ENCODE results near the gene HOXA4. TPM values are rescaled to one million over a fixed set of nuclear protein-coding genes. Genes with fewer than 3 reads are reported as not detected.

Gene HOXA4
- total RNA-seq, 1 donor from 2014 or later = 0.31 TPM

DNA sequence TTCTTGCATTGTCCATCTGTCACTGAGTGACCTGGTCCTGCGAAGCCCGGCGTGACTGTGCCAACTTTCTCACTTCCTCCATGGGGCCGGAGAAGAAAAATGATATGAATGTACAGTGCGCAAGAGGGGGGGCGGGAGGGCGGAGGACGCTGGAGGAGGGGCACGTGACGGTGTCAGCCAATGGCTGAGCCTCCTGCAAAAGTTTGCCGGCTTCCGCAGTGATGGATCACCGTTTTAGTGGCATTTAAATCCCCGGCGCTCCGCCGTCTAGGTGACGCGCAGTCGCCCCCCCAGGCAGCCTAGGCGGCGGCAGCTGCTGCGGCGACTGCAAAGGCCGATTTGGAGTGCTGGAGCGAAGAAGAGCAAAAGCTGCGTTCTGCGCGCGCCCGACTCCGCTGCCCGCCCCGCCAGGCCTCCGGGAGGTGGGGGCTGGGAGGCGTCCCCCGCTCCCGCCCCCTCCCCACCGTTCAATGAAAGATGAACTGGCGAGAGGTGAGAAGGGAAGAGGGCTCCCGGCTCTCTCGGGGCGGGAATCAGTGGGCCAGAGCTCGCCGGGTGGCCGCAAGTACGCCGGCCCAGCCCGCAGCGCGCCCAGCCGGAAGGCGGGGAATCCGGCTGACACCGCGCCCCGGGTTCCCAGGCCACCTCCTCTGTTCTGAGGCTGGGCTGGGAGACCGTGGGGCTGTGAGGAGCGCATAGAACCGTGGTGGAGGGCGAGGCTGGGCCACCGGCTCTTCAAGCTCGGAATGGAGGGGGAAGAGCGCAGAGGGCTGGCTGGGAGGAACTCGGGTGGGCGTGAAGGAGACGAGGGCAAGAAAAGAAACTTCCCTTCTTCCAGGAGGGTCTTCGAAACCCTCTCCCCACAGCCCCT, 34.4 kb downstream of the HOXA4 start, which contains the start of gene HOXA1:
HOXA1 (minus strand) TSS at position 104 of the 871 bp plus-strand sequence; CDS start at position 16, 88 bp downstream.
- Mint-ChIP-seq H3K36me3 (ENCODE audit: low read depth, unreplicated experiment) (peaks cover 12% of the 10 kb centered on the region), H3K27ac (ENCODE audit: unreplicated experiment) (no peak within 1 kb of the TSS), H3K4me3 (ENCODE audit: unreplicated experiment) (peak within 1 kb of the TSS; percentile 91), H3K27me3 (ENCODE audit: unreplicated experiment) (peaks cover 47% of the 10 kb centered on the region), H3K9me3 (ENCODE audit: unreplicated experiment) (no peaks in the 10 kb centered on the region), H3K4me1 (ENCODE audit: unreplicated experiment) (peaks cover 62% of the 10 kb centered on the region)
- DNase-seq (ENCODE audit: low spot score) = peak; percentile 66
- TF ChIP-seq, protein P1, sequence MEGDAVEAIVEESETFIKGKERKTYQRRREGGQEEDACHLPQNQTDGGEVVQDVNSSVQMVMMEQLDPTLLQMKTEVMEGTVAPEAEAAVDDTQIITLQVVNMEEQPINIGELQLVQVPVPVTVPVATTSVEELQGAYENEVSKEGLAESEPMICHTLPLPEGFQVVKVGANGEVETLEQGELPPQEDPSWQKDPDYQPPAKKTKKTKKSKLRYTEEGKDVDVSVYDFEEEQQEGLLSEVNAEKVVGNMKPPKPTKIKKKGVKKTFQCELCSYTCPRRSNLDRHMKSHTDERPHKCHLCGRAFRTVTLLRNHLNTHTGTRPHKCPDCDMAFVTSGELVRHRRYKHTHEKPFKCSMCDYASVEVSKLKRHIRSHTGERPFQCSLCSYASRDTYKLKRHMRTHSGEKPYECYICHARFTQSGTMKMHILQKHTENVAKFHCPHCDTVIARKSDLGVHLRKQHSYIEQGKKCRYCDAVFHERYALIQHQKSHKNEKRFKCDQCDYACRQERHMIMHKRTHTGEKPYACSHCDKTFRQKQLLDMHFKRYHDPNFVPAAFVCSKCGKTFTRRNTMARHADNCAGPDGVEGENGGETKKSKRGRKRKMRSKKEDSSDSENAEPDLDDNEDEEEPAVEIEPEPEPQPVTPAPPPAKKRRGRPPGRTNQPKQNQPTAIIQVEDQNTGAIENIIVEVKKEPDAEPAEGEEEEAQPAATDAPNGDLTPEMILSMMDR (IDR thresholded peaks at IDR 0.05; ENCODE audit: unreplicated experiment) = no peak

DNA sequence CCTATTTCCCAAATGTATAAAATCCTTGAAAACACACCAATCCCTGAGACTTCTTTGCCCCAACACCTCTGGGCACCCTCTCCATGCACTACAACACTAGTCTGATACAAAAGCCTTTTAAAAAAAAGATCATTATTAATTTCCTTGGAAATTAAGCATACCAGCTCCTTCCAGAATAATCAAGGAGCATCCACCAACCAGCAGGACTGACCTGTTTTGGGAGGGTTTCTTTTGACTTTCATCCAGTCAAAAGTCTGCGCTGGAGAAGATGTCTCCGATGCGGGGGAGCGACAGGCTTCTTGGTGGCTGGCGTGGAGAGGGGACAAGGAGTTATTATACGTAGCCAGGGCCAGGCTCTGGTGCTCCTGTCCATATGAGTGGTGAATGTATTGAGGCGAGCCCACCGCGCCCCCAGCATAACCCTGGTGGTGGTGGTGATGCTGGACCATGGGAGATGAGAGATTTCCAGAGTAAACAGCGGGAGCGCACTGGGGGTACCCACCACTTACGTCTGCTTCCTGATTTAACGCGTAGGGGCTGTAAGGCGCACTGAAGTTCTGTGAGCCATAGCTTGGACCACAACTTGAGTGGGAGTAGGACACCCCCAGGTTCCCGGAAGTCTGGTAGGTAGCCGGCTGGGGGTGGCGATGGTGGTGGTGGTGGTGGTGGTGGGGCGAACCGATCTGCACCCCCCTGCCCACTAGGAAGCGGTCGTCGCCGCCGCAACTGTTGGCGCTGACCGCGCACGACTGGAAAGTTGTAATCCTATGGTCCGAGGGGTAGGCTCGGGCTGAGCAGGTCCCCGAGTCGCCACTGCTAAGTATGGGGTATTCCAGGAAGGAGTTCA, 35.3 kb downstream of the HOXA4 start:
- H3K27me3 Mint-ChIP-seq (ENCODE audit: unreplicated experiment) = peaks cover 43% of the 10 kb centered on the region
- H3K27ac Mint-ChIP-seq (ENCODE audit: unreplicated experiment) = no peak overlapping the region
- H3K9me3 Mint-ChIP-seq (ENCODE audit: unreplicated experiment) = no peaks in the 10 kb centered on the region
- H3K4me1 Mint-ChIP-seq (ENCODE audit: unreplicated experiment) = peaks cover 55% of the 10 kb centered on the region
- TF ChIP-seq, protein P1 (IDR thresholded peaks at IDR 0.05; ENCODE audit: unreplicated experiment) = no peak
- H3K4me3 Mint-ChIP-seq (ENCODE audit: unreplicated experiment) = peak overlapping the region; percentile 91
- peaks cover 12% of the 10 kb centered on the region for H3K36me3 Mint-ChIP-seq (ENCODE audit: low read depth, unreplicated experiment)
- no peak for DNase-seq (ENCODE audit: low spot score)

DNA sequence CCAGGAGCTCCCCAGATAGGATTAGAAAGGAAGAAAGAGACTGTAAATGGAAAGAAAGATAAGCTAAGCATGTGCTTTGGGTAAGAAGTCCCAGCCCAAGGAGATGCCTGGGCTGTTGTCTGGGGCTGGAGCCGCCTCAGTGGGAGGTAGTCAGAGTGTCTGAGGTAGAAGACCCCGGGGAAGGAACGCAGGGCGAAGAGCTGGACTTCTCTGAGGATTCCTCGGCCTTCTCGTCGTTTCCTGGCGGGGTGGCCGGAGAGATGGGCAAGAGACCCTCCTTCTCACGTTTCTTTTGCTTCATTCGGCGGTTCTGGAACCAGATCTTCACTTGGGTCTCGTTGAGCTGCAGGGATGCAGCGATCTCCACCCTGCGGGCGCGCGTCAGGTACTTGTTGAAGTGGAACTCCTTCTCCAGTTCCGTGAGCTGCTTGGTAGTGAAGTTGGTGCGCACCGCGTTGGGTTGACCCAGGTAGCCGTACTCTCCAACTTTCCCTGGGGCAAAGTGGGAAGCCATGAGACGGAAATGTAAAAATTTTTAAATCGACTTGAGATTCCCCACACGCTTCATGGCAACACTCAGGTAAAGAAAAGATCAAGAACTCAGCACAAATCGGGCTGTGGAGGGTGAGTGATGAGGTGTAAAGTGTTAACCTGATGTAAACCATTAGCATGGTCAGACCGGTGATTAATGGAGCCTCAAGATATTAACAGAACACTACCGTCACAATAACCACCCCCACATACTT, 36.1 kb downstream of the HOXA4 start:
- H3K27me3 Mint-ChIP-seq (ENCODE audit: unreplicated experiment) = peaks cover 44% of the 10 kb centered on the region
- DNase-seq (ENCODE audit: low spot score) = no peak
- no peaks in the 10 kb centered on the region for H3K9me3 Mint-ChIP-seq (ENCODE audit: unreplicated experiment)
- TF ChIP-seq, protein P1 (IDR thresholded peaks at IDR 0.05; ENCODE audit: unreplicated experiment) = no peak
- peak overlapping the region; percentile 91 for H3K4me3 Mint-ChIP-seq (ENCODE audit: unreplicated experiment)
- peaks cover 6% of the 10 kb centered on the region for H3K36me3 Mint-ChIP-seq (ENCODE audit: low read depth, unreplicated experiment)
- H3K27ac Mint-ChIP-seq (ENCODE audit: unreplicated experiment) = no peak overlapping the region
- H3K4me1 Mint-ChIP-seq (ENCODE audit: unreplicated experiment) = peaks cover 52% of the 10 kb centered on the region

DNA sequence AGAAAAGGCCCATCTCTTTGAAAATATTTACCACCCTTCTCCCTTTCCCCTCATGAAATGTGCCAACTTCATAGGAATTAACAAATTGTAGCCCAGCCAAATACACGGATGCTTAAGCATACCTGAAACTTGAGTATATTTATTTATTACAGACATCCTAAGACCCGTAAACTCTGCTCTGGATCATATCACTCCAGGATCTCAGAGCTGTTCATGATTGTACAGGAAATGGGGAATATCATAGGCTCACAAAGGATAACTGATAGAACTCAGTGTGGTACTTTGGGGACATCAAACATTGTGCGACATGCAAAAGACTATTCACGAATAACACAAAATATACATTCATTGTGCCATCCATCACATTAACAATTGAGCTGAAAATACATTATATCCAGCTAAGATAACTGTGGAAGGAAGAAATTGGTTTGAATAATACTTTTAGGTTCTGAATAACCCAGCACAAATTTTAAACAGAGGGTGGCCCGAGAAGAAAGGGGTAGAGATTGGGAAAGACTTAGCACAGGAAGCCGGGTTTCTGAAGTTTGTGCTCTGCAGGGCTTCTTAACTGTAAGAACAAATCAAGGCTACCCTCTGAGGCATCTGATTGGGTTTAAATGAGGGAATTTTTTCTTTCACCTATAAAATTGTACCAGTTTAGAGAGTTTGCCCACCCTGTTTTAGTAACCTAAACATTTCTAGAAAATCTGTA, 37.2 kb downstream of the HOXA4 start:
- Mint-ChIP-seq H3K36me3 (ENCODE audit: low read depth, unreplicated experiment) (no peaks in the 10 kb centered on the region), H3K27ac (ENCODE audit: unreplicated experiment) (no peak overlapping the region), H3K27me3 (ENCODE audit: unreplicated experiment) (peaks cover 36% of the 10 kb centered on the region), H3K4me1 (ENCODE audit: unreplicated experiment) (peaks cover 46% of the 10 kb centered on the region), H3K9me3 (ENCODE audit: unreplicated experiment) (no peaks in the 10 kb centered on the region), H3K4me3 (ENCODE audit: unreplicated experiment) (no peak overlapping the region)
- no peak for DNase-seq (ENCODE audit: low spot score)
- TF ChIP-seq, protein P1 (IDR thresholded peaks at IDR 0.05; ENCODE audit: unreplicated experiment) = no peak
